SJCRH30 (cell line): Measurements from ENCODE around the gene TMEM184C. TPM values are rescaled to one million over a fixed set of nuclear protein-coding genes. Genes with fewer than 3 reads are reported as not detected.

Source experiments
- DNase-seq, 2 experiments: peaks; one replicate each; pipeline ENCODE4 v3.0.0-alpha.2; 2015 to 2020
- H3K27ac ChIP-seq: fragments of 250-450 bp; sonication (Bioruptor Pico); 2 replicates; pipeline ENCODE4 v1.5.1; 2020; ENCODE audit warnings: mild to moderate bottlenecking, moderate library complexity
- H3K27me3 ChIP-seq: fragments of 250-450 bp; sonication (Bioruptor Pico); 2 replicates; pipeline ENCODE4 v1.5.1; 2020; ENCODE audit warnings: mild to moderate bottlenecking, moderate library complexity
- H3K36me3 ChIP-seq: fragments of 250-450 bp; sonication (Bioruptor Pico); 2 replicates; pipeline ENCODE4 v1.5.1; 2020; ENCODE audit warnings: mild to moderate bottlenecking, moderate library complexity
- H3K4me1 ChIP-seq: fragments of 250-450 bp; sonication (Bioruptor Pico); 2 replicates; pipeline ENCODE4 v1.5.1; 2020; ENCODE audit warnings: mild to moderate bottlenecking, moderate library complexity
- H3K4me3 ChIP-seq: fragments of 250-450 bp; sonication (Bioruptor Pico); 2 replicates; pipeline ENCODE4 v1.5.1; 2020; ENCODE audit warnings: mild to moderate bottlenecking, moderate library complexity
- H3K9me3 ChIP-seq: fragments of 250-450 bp; sonication (Bioruptor Pico); replicated peaks from 2 replicates; pipeline ENCODE4 v1.5.1; 2020; ENCODE audit warnings: mild to moderate bottlenecking, moderate library complexity
- total RNA-seq: library from RNA; depleted of rRNA; stranded (reverse); fragments of >200 nt; shearing (Covaris generic); gene quantifications from 2 replicates; pipeline ENCODE4 v1.2.3, GENCODE V29; 2014

TMEM184C gene
- total RNA-seq, 1 experiment from 2014 or later, result 20.6 TPM

- H3K4me3 ChIP-seq, result no peak overlapping the region
- H3K36me3 ChIP-seq, result peaks cover 9% of the 10 kb centered on the region; the same call in 1 of the 2 replicates
- no peaks in the 10 kb centered on the region for H3K27me3 ChIP-seq
- no peaks in the 10 kb centered on the region for H3K9me3 ChIP-seq
- H3K27ac ChIP-seq, result no peak overlapping the region
- no peaks in the 10 kb centered on the region for H3K4me1 ChIP-seq
- DNase-seq, result no peak
Measured at GRCh38 chr4:147655639-147656038, 38.4 kb downstream of the TMEM184C start.

- H3K4me1 ChIP-seq, result no peaks in the 10 kb centered on the region
- H3K9me3 ChIP-seq, result no peaks in the 10 kb centered on the region
- no peak overlapping the region for H3K27ac ChIP-seq
- peaks cover 11% of the 10 kb centered on the region; the same call in 1 of the 2 replicates for H3K36me3 ChIP-seq
- DNase-seq, result no peak
- no peaks in the 10 kb centered on the region for H3K27me3 ChIP-seq
- no peak overlapping the region for H3K4me3 ChIP-seq
Measured at GRCh38 chr4:147658501-147658900, 41.3 kb downstream of the TMEM184C start.

GRCh38 chr4:147674073-147674472, 56.9 kb downstream of the TMEM184C start:
- DNase-seq, result no peak
- H3K9me3 ChIP-seq, result no peaks in the 10 kb centered on the region
- no peaks in the 10 kb centered on the region for H3K27me3 ChIP-seq
- no peak overlapping the region for H3K27ac ChIP-seq
- no peaks in the 10 kb centered on the region for H3K4me1 ChIP-seq
- no peak overlapping the region for H3K4me3 ChIP-seq
- no peaks in the 10 kb centered on the region; the same call in none of the 2 replicates for H3K36me3 ChIP-seq

GRCh38 chr4:147674496-147674895, 57.3 kb downstream of the TMEM184C start:
- no peaks in the 10 kb centered on the region for H3K4me1 ChIP-seq
- H3K9me3 ChIP-seq, result no peaks in the 10 kb centered on the region
- no peak overlapping the region for H3K4me3 ChIP-seq
- H3K27me3 ChIP-seq, result no peaks in the 10 kb centered on the region
- DNase-seq, result no peak
- no peak overlapping the region for H3K27ac ChIP-seq
- H3K36me3 ChIP-seq, result peaks cover 1% of the 10 kb centered on the region

GRCh38 chr4:147678106-147678505, 60.9 kb downstream of the TMEM184C start:
- Histone ChIP-seq H3K9me3 (no peaks in the 10 kb centered on the region), H3K4me3 (no peak overlapping the region), H3K36me3 (peaks cover 3% of the 10 kb centered on the region; the same call in 1 of the 2 replicates), H3K4me1 (no peaks in the 10 kb centered on the region), H3K27ac (no peak overlapping the region), H3K27me3 (no peaks in the 10 kb centered on the region)
- DNase-seq, result no peak

- Histone ChIP-seq H3K4me3 (no peak overlapping the region), H3K36me3 (peaks cover 3% of the 10 kb centered on the region; the same call in 1 of the 2 replicates), H3K4me1 (no peaks in the 10 kb centered on the region), H3K9me3 (no peaks in the 10 kb centered on the region), H3K27me3 (no peaks in the 10 kb centered on the region), H3K27ac (no peak overlapping the region)
- DNase-seq, result no peak
Measured at GRCh38 chr4:147678796-147679549, 61.8 kb downstream of the TMEM184C start.

GRCh38 chr4:147682755-147683154, 65.6 kb downstream of the TMEM184C start:
- no peaks in the 10 kb centered on the region for H3K9me3 ChIP-seq
- H3K4me3 ChIP-seq, result peak overlapping the region; percentile 78
- DNase-seq, result peak in 1 of 2 experiments; percentile 4
- no peak overlapping the region for H3K27ac ChIP-seq
- H3K27me3 ChIP-seq, result no peaks in the 10 kb centered on the region
- peaks cover 3% of the 10 kb centered on the region; the same call in 1 of the 2 replicates for H3K36me3 ChIP-seq
- no peaks in the 10 kb centered on the region for H3K4me1 ChIP-seq

GRCh38 chr4:147683188-147683591, 66.0 kb downstream of the TMEM184C start:
- H3K27ac ChIP-seq, result peak overlapping the region; percentile 58; the same call in 1 of the 2 replicates
- DNase-seq, result peak in 1 of 2 experiments; percentile 31

GRCh38 chr4:147683717-147684700, 66.8 kb downstream of the TMEM184C start, which contains the start of gene PRMT9:
Gene PRMT9 (minus strand): TSS chr4:147684163. CDS start chr4:147683987, 176 bp downstream.
- DNase-seq, result peak; percentile 90 to 91
- Histone ChIP-seq H3K36me3 (peaks cover 3% of the 10 kb centered on the region; the same call in 1 of the 2 replicates), H3K27ac (peak within 1 kb of the TSS; percentile 58), H3K4me1 (no peaks in the 10 kb centered on the region), H3K4me3 (peak within 1 kb of the TSS; percentile 78), H3K9me3 (no peaks in the 10 kb centered on the region), H3K27me3 (no peaks in the 10 kb centered on the region)

More at GRCh38 chr4:147683188-147683591, 66.0 kb downstream of the TMEM184C start:
- no peaks in the 10 kb centered on the region for H3K9me3 ChIP-seq
- no peaks in the 10 kb centered on the region for H3K4me1 ChIP-seq
- no peaks in the 10 kb centered on the region for H3K27me3 ChIP-seq
- H3K4me3 ChIP-seq, result peak overlapping the region; percentile 78
- H3K36me3 ChIP-seq, result peaks cover 3% of the 10 kb centered on the region; the same call in 1 of the 2 replicates

- H3K27ac ChIP-seq, result no peak overlapping the region
- H3K4me3 ChIP-seq, result no peak overlapping the region
- no peaks in the 10 kb centered on the region for H3K36me3 ChIP-seq
- H3K4me1 ChIP-seq, result no peaks in the 10 kb centered on the region
- DNase-seq, result no peak
- H3K27me3 ChIP-seq, result no peaks in the 10 kb centered on the region
- H3K9me3 ChIP-seq, result no peaks in the 10 kb centered on the region
Measured at GRCh38 chr4:147689067-147689466, 71.9 kb downstream of the TMEM184C start.

GRCh38 chr4:147691820-147692219, 74.6 kb downstream of the TMEM184C start:
- Histone ChIP-seq H3K36me3 (no peaks in the 10 kb centered on the region), H3K4me1 (no peaks in the 10 kb centered on the region), H3K27ac (no peak overlapping the region), H3K9me3 (no peaks in the 10 kb centered on the region), H3K27me3 (no peaks in the 10 kb centered on the region), H3K4me3 (no peak overlapping the region)
- DNase-seq, result no peak

GRCh38 chr4:147693218-147693617, 76.0 kb downstream of the TMEM184C start:
- Histone ChIP-seq H3K27me3 (no peaks in the 10 kb centered on the region), H3K27ac (no peak overlapping the region), H3K36me3 (no peaks in the 10 kb centered on the region)

GRCh38 chr4:147696866-147697265, 79.7 kb downstream of the TMEM184C start:
- Histone ChIP-seq H3K4me1 (no peaks in the 10 kb centered on the region), H3K4me3 (no peak overlapping the region), H3K27me3 (no peaks in the 10 kb centered on the region), H3K27ac (no peak overlapping the region), H3K9me3 (no peaks in the 10 kb centered on the region), H3K36me3 (no peaks in the 10 kb centered on the region)
- DNase-seq, result no peak

More at GRCh38 chr4:147693218-147693617, 76.0 kb downstream of the TMEM184C start:
- Histone ChIP-seq H3K4me1 (no peaks in the 10 kb centered on the region), H3K9me3 (no peaks in the 10 kb centered on the region), H3K4me3 (no peak overlapping the region)
- no peak for DNase-seq

- Histone ChIP-seq H3K27me3 (no peaks in the 10 kb centered on the region), H3K27ac (no peak overlapping the region), H3K4me1 (no peaks in the 10 kb centered on the region), H3K9me3 (no peaks in the 10 kb centered on the region), H3K4me3 (no peak overlapping the region), H3K36me3 (no peaks in the 10 kb centered on the region)
- no peak for DNase-seq
Measured at GRCh38 chr4:147704846-147705245, 87.6 kb downstream of the TMEM184C start.
